DOHH2 (cell line): ENCODE measurements around the gene RELA.

Experiments
- H3F3A ChIP-seq: fragments of 200-600 bp; sonication (generic), shearing (Covaris generic); 2 replicates; pipeline ENCODE4 v1.6.0; 2016; ENCODE audit warnings: antibody characterized with exemption, mild to moderate bottlenecking; ENCODE audit not compliant: control insufficient read depth, insufficient read depth
- H3K27ac ChIP-seq: fragments of 200-600 bp; sonication (generic); 2 replicates; pipeline ENCODE4 v1.5.1; 2014; ENCODE audit warnings: low read depth, mild to moderate bottlenecking, low read length, moderate library complexity
- H3K27me3 ChIP-seq: fragments of 200-600 bp; sonication (generic); 2 replicates; pipeline ENCODE4 v1.6.1; 2014; ENCODE audit warnings: mild to moderate bottlenecking, low read length, mixed read lengths; ENCODE audit not compliant: control insufficient read depth
- H3K36me3 ChIP-seq: fragments of 200-600 bp; sonication (generic); 2 replicates; pipeline ENCODE4 v1.6.1; 2014; ENCODE audit warnings: mild to moderate bottlenecking, low read length, moderate library complexity, mixed read lengths; ENCODE audit not compliant: control insufficient read depth
- H3K4me1 ChIP-seq: fragments of 200-600 bp; sonication (generic); 2 replicates; pipeline ENCODE4 v1.6.1; 2014; ENCODE audit warnings: mild to moderate bottlenecking, low read length, mixed read lengths; ENCODE audit not compliant: control insufficient read depth
- H3K4me2 ChIP-seq: fragments of 200-600 bp; sonication (generic); 2 replicates; pipeline ENCODE4 v1.6.0; 2014; ENCODE audit warnings: mild to moderate bottlenecking, low read length, moderate library complexity
- H3K4me3 ChIP-seq: fragments of 200-600 bp; sonication (generic); 2 replicates; pipeline ENCODE4 v1.5.1; 2014; ENCODE audit warnings: mild to moderate bottlenecking, low read length, mixed read lengths
- H3K79me2 ChIP-seq: fragments of 200-600 bp; sonication (generic); 2 replicates; pipeline ENCODE4 v1.6.1; 2014; ENCODE audit warnings: mild to moderate bottlenecking, low read length, mixed read lengths; ENCODE audit not compliant: control insufficient read depth
- H3K9me2 ChIP-seq: fragments of 200-600 bp; sonication (generic); replicated peaks from 2 replicates; pipeline ENCODE4 v1.6.1; 2014; ENCODE audit warnings: mild to moderate bottlenecking, low read length, mixed read lengths; ENCODE audit not compliant: control insufficient read depth
- H3K9me3 ChIP-seq: fragments of 200-600 bp; sonication (generic); 2 replicates; pipeline ENCODE4 v1.6.1; 2014; ENCODE audit warnings: antibody characterized with exemption, low read length, mixed read lengths; ENCODE audit not compliant: control insufficient read depth, insufficient read depth
- H4K20me1 ChIP-seq: fragments of 200-600 bp; sonication (generic); 2 replicates; pipeline ENCODE4 v1.6.0; 2014; ENCODE audit warnings: low read depth, mild to moderate bottlenecking, antibody characterized with exemption, low read length, moderate library complexity; ENCODE audit not compliant: control insufficient read depth, insufficient read depth
- CTCF ChIP-seq: fragments of 200-600 bp; sonication (generic); IDR thresholded peaks from one replicate; pipeline ENCODE4 v1.5.1; 2014; ENCODE audit warnings: antibody characterized with exemption, mild to moderate bottlenecking, low read depth, low read length; ENCODE audit not compliant: poor library complexity, severe bottlenecking
- EZH2phosphoT487 ChIP-seq: fragments of 200-600 bp; sonication (generic); IDR thresholded peaks from 2 replicates; pipeline ENCODE4 v1.6.1; 2017; ENCODE audit warnings: borderline replicate concordance, mild to moderate bottlenecking, antibody characterized with exemption, low read length, moderate library complexity, mixed read lengths

RELA gene

GRCh38 chr11:65606876-65607613 is 55.7 kb downstream of the RELA start:
- H3K4me2 ChIP-seq: no peak overlapping the region
- TF ChIP-seq CTCF: no peak
- peaks cover 23% of the 10 kb centered on the region for H3K79me2 ChIP-seq
- no peaks in the 10 kb centered on the region for H4K20me1 ChIP-seq
- no peak overlapping the region for H3K4me3 ChIP-seq
- no peaks in the 10 kb centered on the region for H3K9me2 ChIP-seq
- peaks cover 28% of the 10 kb centered on the region for H3K4me1 ChIP-seq
- H3K27me3 ChIP-seq: no peaks in the 10 kb centered on the region
- H3K9me3 ChIP-seq: no peaks in the 10 kb centered on the region
- H3K27ac ChIP-seq: no peak overlapping the region
- no peaks in the 10 kb centered on the region for H3F3A ChIP-seq
- H3K36me3 ChIP-seq: peaks cover 62% of the 10 kb centered on the region

DNA sequence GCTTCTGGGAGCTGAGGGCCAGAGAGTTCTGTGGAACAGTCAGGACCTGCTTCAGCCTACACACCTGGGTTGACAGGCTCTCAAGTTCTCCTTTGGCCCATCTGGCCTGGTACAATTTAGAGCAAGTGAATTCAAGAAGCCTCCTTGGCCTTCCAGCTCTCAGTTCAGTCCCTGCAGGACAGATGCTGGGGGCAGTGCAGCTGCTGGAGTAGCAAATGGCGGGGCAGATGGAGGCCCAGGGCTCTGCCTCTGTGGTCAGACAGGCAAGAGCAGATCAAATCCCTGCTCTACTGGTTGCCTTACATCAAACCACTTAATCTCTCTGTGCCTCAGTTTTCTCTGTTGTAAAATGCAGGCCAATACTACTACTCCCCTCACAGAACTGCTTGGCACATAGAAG is 58.5 kb downstream of the RELA start:
- Histone ChIP-seq H3K4me1 (peaks cover 12% of the 10 kb centered on the region), H3K4me2 (no peak overlapping the region), H3F3A (no peaks in the 10 kb centered on the region), H4K20me1 (no peaks in the 10 kb centered on the region), H3K9me3 (no peaks in the 10 kb centered on the region), H3K79me2 (no peaks in the 10 kb centered on the region), H3K27ac (no peak overlapping the region), H3K36me3 (peaks cover 46% of the 10 kb centered on the region), H3K27me3 (no peaks in the 10 kb centered on the region), H3K4me3 (no peak overlapping the region), H3K9me2 (no peaks in the 10 kb centered on the region)
- TF ChIP-seq EZH2phosphoT487: no peak
